ENCODE data around the gene TMEM229A.

DNA sequence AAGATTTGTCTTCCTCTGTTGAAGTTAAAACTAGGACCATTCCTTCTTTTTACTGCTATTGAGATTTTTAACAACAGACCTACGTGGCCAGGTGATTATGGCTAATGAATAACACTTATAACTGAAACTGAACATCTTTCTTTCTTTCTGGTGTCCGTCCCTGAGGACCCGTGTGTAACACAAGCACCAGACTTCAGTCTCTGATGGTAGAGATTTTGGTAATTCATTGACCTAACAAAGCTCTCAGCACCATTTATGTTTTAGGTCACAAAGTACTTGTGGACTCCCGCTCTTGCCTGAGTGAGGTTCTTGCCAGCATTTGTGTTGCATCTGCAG lies 40.4 kb upstream of the TMEM229A start:
- TF ChIP-seq TAF1 (IDR thresholded peaks at IDR 0.05; ENCODE audit: low read depth, low read length) (no peak), POLR2A (IDR thresholded peaks at IDR 0.05; ENCODE audit: low read depth, low read length) (no peak)
